PC-3 (cell line): ENCODE data around the gene LYZ. TPM values are rescaled to one million over a fixed set of nuclear protein-coding genes. Genes with fewer than 3 reads are reported as not detected.
A peak's percentile ranks its signal among the peaks of the same experiment; 100 is the strongest.

Source experiments
- ATAC-seq: fragments of 200-7000 bp; cut with Tn5 transposase; 2 replicates; pipeline ENCODE4 v1.9.1; 2020; ENCODE audit warnings: mild to moderate bottlenecking, moderate library complexity
- BruUV-seq: library from RNA; stranded (reverse); fragments of 400-500 nt; replicated peaks from 2 replicates; lab custom pipeline; 2021; lab: Mats Ljungman, UMichigan
- CTCF ChIA-PET: fragments of 300-600 bp; sonication (Branson Sonifier 250); formaldehyde crosslinking; loops from one replicate; lab custom pipeline; 2022; ENCODE audit warnings: antibody characterized with exemption; lab: Charles Lee
- POLR2A ChIA-PET: fragments of 300-600 bp; sonication (Branson Sonifier 250); formaldehyde crosslinking; loops from one replicate; lab custom pipeline; 2022; ENCODE audit warnings: antibody characterized with exemption; ENCODE audit not compliant: unreplicated experiment; lab: Charles Lee
- DNase-seq: peaks from one replicate; pipeline ENCODE4 v3.0.0-alpha.2; 2015
- H2AFZ ChIP-seq: fragments of 300-600 bp; sonication (generic); 2 replicates; pipeline ENCODE4 v1.6.0; 2016; ENCODE audit warnings: antibody characterized with exemption, low read length
- H3F3A ChIP-seq: fragments of 300-600 bp; sonication (generic); one replicate; pipeline ENCODE4 v1.6.0; 2017; ENCODE audit warnings: antibody characterized with exemption, low read length, control low read depth, mild to moderate bottlenecking; ENCODE audit not compliant: unreplicated experiment
- H3K27ac ChIP-seq: fragments of 300-600 bp; sonication (generic); 2 replicates; pipeline ENCODE4 v1.5.1; 2016; ENCODE audit warnings: mild to moderate bottlenecking, low read length
- H3K27me3 ChIP-seq: fragments of 300-600 bp; sonication (generic); 2 replicates; pipeline ENCODE4 v1.6.1; 2016; ENCODE audit warnings: low read length, mixed read lengths
- H3K36me3 ChIP-seq: fragments of 300-600 bp; sonication (generic); 2 replicates; pipeline ENCODE4 v1.6.1; 2016; ENCODE audit warnings: low read depth, mixed run types, low read length, mixed read lengths
- H3K4me1 ChIP-seq: fragments of 300-600 bp; sonication (generic); 2 replicates; pipeline ENCODE4 v1.5.1; 2016; ENCODE audit warnings: low read length; ENCODE audit not compliant: insufficient read depth
- H3K4me2 ChIP-seq: fragments of 300-600 bp; sonication (generic); 2 replicates; pipeline ENCODE4 v1.6.0; 2016; ENCODE audit warnings: low read length
- H3K4me3 ChIP-seq: fragments of 300-600 bp; sonication (generic); 2 replicates; pipeline ENCODE4 v1.5.1; 2016; ENCODE audit warnings: mild to moderate bottlenecking, low read length, mixed read lengths
- H3K79me2 ChIP-seq: fragments of 300-600 bp; sonication (generic); 2 replicates; pipeline ENCODE4 v1.6.1; 2017; ENCODE audit warnings: low read length, mixed read lengths
- H3K9ac ChIP-seq: fragments of 300-600 bp; sonication (generic); 2 replicates; pipeline ENCODE4 v1.6.0; 2016; ENCODE audit warnings: mild to moderate bottlenecking, low read length
- H3K9me2 ChIP-seq: fragments of 300-600 bp; sonication (generic); replicated peaks from 2 replicates; pipeline ENCODE4 v1.6.1; 2016; ENCODE audit warnings: mixed run types, low read length, mixed read lengths
- H3K9me3 ChIP-seq: fragments of 300-600 bp; sonication (generic); 2 replicates; pipeline ENCODE4 v1.6.1; 2016; ENCODE audit warnings: low read length, mixed read lengths
- H4K20me1 ChIP-seq: fragments of 300-600 bp; sonication (generic); 2 replicates; pipeline ENCODE4 v1.6.1; 2016; ENCODE audit warnings: low read length, mixed read lengths
- CTCF ChIP-seq: fragments of 300-600 bp; sonication (generic); conservative IDR thresholded peaks from 2 replicates; pipeline ENCODE4 v1.5.1; 2017; ENCODE audit warnings: antibody characterized with exemption, low read depth, mild to moderate bottlenecking, low read length
- EZH2 ChIP-seq: fragments of 300-600 bp; sonication (generic); IDR thresholded peaks from one replicate; pipeline ENCODE4 v1.6.1; 2017; ENCODE audit warnings: antibody characterized with exemption, mild to moderate bottlenecking, low read length; ENCODE audit not compliant: unreplicated experiment
- EZH2phosphoT487 ChIP-seq: fragments of 300-600 bp; sonication (generic); IDR thresholded peaks from 2 replicates; pipeline ENCODE4 v1.6.1; 2018; ENCODE audit warnings: mild to moderate bottlenecking, antibody characterized with exemption, low read length, borderline replicate concordance
- intact Hi-C: fragments of 100-400 bp; cut with micrococcal nuclease; formaldehyde crosslinking; loops from 2 replicates; pipeline ENCODE4 v1.9.0; 2023
- total RNA-seq: library from RNA; depleted of rRNA; stranded (reverse); fragments of >200 nt; gene quantifications from 2 replicates; pipeline ENCODE4 v1.2.3, GENCODE V29; 2014

Gene LYZ
- total RNA-seq, 1 experiment from 2014 or later, result not detected

GRCh38 chr12:69331909-69332684 is 16.1 kb upstream of the LYZ start:
- Histone ChIP-seq H3K27ac (no peak overlapping the region), H3K79me2 (no peaks in the 10 kb centered on the region), H2AFZ (peak overlapping the region; percentile 93; the same call in 1 of the 2 replicates), H3F3A (no peaks in the 10 kb centered on the region), H3K9me2 (no peaks in the 10 kb centered on the region), H3K9ac (no peak overlapping the region), H3K36me3 (no peaks in the 10 kb centered on the region), H3K9me3 (no peaks in the 10 kb centered on the region), H3K4me3 (no peak overlapping the region), H4K20me1 (no peaks in the 10 kb centered on the region), H3K4me1 (peaks cover 13% of the 10 kb centered on the region), H3K27me3 (no peaks in the 10 kb centered on the region), H3K4me2 (peak overlapping the region; percentile 82; the same call in 1 of the 2 replicates)
- no peak for DNase-seq
- BruUV-seq, result no TSS peak
- no peak for ATAC-seq
- ChIA-PET CTCF (no interaction called here), POLR2A (no interaction called here)
- intact Hi-C loops, result no loop called here
- no peak for TF ChIP-seq EZH2
- no peak for TF ChIP-seq CTCF
- no peak for TF ChIP-seq EZH2phosphoT487

DNA sequence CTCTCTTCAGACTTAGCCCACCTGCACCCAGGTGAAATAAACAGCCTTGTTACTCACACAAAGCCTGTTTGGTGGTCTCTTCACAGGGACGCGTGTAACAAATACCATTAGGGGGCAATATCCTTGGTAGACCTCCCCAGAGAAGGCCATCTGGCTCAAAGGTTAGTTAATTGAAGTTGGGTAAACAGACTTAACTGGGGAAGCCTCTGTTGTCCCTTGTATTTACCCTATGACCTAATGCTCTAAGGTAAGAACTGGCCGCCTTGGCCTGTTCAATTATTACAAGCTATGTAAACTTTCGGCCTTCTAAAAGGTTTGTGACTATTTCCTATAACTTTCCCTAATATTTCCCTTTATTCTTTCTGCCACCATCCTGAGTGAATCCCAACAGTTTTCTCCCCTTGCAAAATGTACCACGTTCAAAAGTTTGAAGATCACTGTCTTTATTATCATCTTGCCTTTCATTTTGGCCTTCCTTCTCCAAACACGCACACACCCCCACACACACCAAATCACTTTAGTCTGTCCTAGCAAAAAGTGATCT is 15.3 kb upstream of the LYZ start:
- Histone ChIP-seq H3K27me3 (no peaks in the 10 kb centered on the region), H3K9me2 (no peaks in the 10 kb centered on the region), H3K4me1 (peaks cover 13% of the 10 kb centered on the region), H3F3A (no peaks in the 10 kb centered on the region), H3K36me3 (no peaks in the 10 kb centered on the region), H3K27ac (no peak overlapping the region), H3K4me3 (no peak overlapping the region), H4K20me1 (no peaks in the 10 kb centered on the region), H3K9ac (no peak overlapping the region), H2AFZ (no peak overlapping the region), H3K4me2 (no peak overlapping the region), H3K79me2 (no peaks in the 10 kb centered on the region), H3K9me3 (no peaks in the 10 kb centered on the region)
- DNase-seq, result no peak
- ChIA-PET CTCF (no interaction called here), POLR2A (no interaction called here)
- ATAC-seq, result no peak
- TF ChIP-seq CTCF, result no peak
- TF ChIP-seq EZH2, result no peak
- TF ChIP-seq EZH2phosphoT487, result no peak
- intact Hi-C loops, result no loop called here
- no TSS peak for BruUV-seq

DNA sequence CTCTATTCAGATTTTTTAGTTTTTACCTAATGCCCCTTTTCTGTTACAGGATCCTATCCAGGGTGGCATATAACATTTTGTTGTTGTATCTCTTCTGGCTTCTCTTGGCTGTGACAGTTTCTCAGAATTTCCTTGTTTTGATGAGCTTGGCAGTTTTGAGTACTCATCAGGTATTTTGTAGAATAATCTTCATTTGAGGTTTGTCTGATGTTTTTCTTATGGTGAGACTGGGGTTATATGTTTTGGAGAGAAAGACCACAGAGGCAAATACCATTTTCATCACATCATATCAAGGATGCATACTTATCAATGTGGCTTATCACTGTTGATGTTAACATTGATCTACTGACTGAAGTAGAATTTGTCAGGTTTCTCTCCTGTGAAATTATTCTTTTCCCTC is 14.0 kb upstream of the LYZ start:
- Histone ChIP-seq H3K27me3 (no peaks in the 10 kb centered on the region), H4K20me1 (no peaks in the 10 kb centered on the region), H3K9ac (no peak overlapping the region), H2AFZ (no peak overlapping the region), H3F3A (no peaks in the 10 kb centered on the region), H3K4me2 (no peak overlapping the region), H3K36me3 (no peaks in the 10 kb centered on the region), H3K9me3 (no peaks in the 10 kb centered on the region), H3K9me2 (no peaks in the 10 kb centered on the region), H3K27ac (no peak overlapping the region), H3K4me3 (no peak overlapping the region), H3K79me2 (no peaks in the 10 kb centered on the region), H3K4me1 (peaks cover 13% of the 10 kb centered on the region)
- DNase-seq (no peak), ATAC-seq (no peak)
- POLR2A ChIA-PET, result no interaction called here
- CTCF ChIA-PET, result no interaction called here
- no peak for TF ChIP-seq EZH2
- TF ChIP-seq EZH2phosphoT487, result no peak
- no peak for TF ChIP-seq CTCF
- BruUV-seq, result no TSS peak
- intact Hi-C loops, result no loop called here
